Activated CD4-positive, alpha-beta memory T cell treated with anti-CD3 and anti-CD28 coated beads, Interleukin-2, amount 10 ng/mL, durations not matched to agents 7 days and 5 days (primary cell): ENCODE data around the gene HMGCR. TPM values are rescaled to one million over a fixed set of nuclear protein-coding genes. Genes with fewer than 3 reads are reported as not detected.
A peak's percentile ranks its signal among the peaks of the same experiment; 100 is the strongest.

Experiments used
- CTCF ChIA-PET: fragments of 350-600 bp; sonication (Branson Sonifier 250); formaldehyde crosslinking; loops from one replicate; lab custom pipeline; 2021; ENCODE audit warnings: antibody characterized with exemption, inconsistent platforms; lab: Charles Lee
- POLR2A ChIA-PET: fragments of 350-600 bp; sonication (Branson Sonifier 250); formaldehyde crosslinking; loops from one replicate; lab custom pipeline; 2021; ENCODE audit warnings: antibody characterized with exemption; lab: Charles Lee
- DNase-seq: peaks from one replicate; pipeline ENCODE4 v3.0.0-alpha.2; 2020
- H3K27ac Mint-ChIP-seq: one replicate; pipeline ENCODE4 v1.8.0; 2021; ENCODE audit warnings: mild to moderate bottlenecking, mixed read lengths
- H3K27me3 Mint-ChIP-seq: one replicate; pipeline ENCODE4 v1.8.0; 2021; ENCODE audit warnings: mixed read lengths
- H3K36me3 Mint-ChIP-seq: one replicate; pipeline ENCODE4 v1.8.0; 2021; ENCODE audit warnings: low read depth, mixed read lengths
- H3K4me1 Mint-ChIP-seq: one replicate; pipeline ENCODE4 v1.8.0; 2021; ENCODE audit warnings: mixed read lengths
- H3K4me3 Mint-ChIP-seq: one replicate; pipeline ENCODE4 v1.8.0; 2021; ENCODE audit warnings: mild to moderate bottlenecking, mixed read lengths
- H3K9me3 Mint-ChIP-seq: one replicate; pipeline ENCODE4 v1.8.0; 2021; ENCODE audit warnings: mixed read lengths
- total RNA-seq, 2 experiments: library from RNA; stranded (reverse); gene quantifications; one replicate each; pipeline ENCODE4 v1.2.3, GENCODE V29; 2021

The HMGCR gene
- total RNA-seq, 2 experiments from 2014 or later: 86.7 to 94.5 TPM

GRCh38 chr5:75349663-75350062, 12.6 kb downstream of the HMGCR start:
- Mint-ChIP-seq H3K4me3 (no peak overlapping the region), H3K27ac (no peak overlapping the region), H3K36me3 (peaks cover 70% of the 10 kb centered on the region), H3K4me1 (peaks cover 37% of the 10 kb centered on the region), H3K27me3 (no peaks in the 10 kb centered on the region), H3K9me3 (no peaks in the 10 kb centered on the region)
- ChIA-PET CTCF (interaction anchor here (1.3 to 3.0 kb wide), 3 partner anchors 8 to 331 kb away, joined by 3 to 12 read pairs (median 4); partner anchors contain the start of gene HMGCR), POLR2A (interaction anchor here (3.1 kb wide), 1 partner anchor 13 kb away, joined by 16 read pairs; the partner anchor contains the start of gene HMGCR)
- DNase-seq: no peak

GRCh38 chr5:75351139-75351926, 14.3 kb downstream of the HMGCR start:
- DNase-seq: no peak
- Mint-ChIP-seq H3K9me3 (no peaks in the 10 kb centered on the region), H3K36me3 (peaks cover 68% of the 10 kb centered on the region), H3K4me1 (peaks cover 37% of the 10 kb centered on the region), H3K27me3 (no peaks in the 10 kb centered on the region), H3K4me3 (no peak overlapping the region), H3K27ac (peak overlapping the region; percentile 54)
- POLR2A ChIA-PET: interaction anchor here (0.7 to 3.1 kb wide), 7 partner anchors 10 to 20 kb away, joined by 3 to 16 read pairs (median 4); partner anchors contain the start of gene HMGCR
- CTCF ChIA-PET: interaction anchor here (0.7 to 3.0 kb wide), 5 partner anchors 10 to 331 kb away, joined by 3 to 12 read pairs (median 4); partner anchors contain the start of gene HMGCR

- ChIA-PET CTCF (interaction anchor here (2.1 kb wide), 1 partner anchor 18 kb away, joined by 5 read pairs; the partner anchor contains the start of gene HMGCR), POLR2A (no interaction called here)
- Mint-ChIP-seq H3K27me3 (no peaks in the 10 kb centered on the region), H3K36me3 (peaks cover 68% of the 10 kb centered on the region), H3K4me1 (peaks cover 16% of the 10 kb centered on the region), H3K27ac (no peak overlapping the region), H3K4me3 (no peak overlapping the region), H3K9me3 (no peaks in the 10 kb centered on the region)
- DNase-seq: no peak
Observed at GRCh38 chr5:75355236-75355635, 18.2 kb downstream of the HMGCR start.

DNA sequence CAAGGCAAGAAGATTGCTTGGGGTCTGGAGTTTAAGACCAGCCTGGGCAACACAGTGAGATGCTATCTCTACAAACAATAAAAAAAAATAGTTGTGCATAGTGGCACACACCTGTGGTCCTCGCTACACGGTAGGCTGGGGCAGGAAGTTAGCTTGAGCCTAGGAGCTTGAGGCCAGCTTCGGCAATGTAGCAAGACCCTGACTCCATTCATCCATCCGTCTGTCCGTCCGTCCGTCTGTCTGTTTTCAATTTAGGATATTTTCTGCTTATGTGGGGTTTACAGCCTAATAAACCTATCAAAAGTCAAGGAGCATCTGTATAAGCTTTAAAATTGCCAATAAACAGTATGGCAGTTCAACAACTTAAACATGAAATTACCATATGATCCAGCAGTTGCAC, 19.7 kb downstream of the HMGCR start:
- no peaks in the 10 kb centered on the region for H3K9me3 Mint-ChIP-seq
- no peak for DNase-seq
- no peaks in the 10 kb centered on the region for H3K27me3 Mint-ChIP-seq
- no peak overlapping the region for H3K4me3 Mint-ChIP-seq
- H3K27ac Mint-ChIP-seq: no peak overlapping the region
- peaks cover 61% of the 10 kb centered on the region for H3K36me3 Mint-ChIP-seq
- ChIA-PET CTCF (interaction anchor here (2.1 kb wide), 1 partner anchor 20 kb away, joined by 5 read pairs; the partner anchor contains the start of gene HMGCR), POLR2A (no interaction called here)
- peaks cover 1% of the 10 kb centered on the region for H3K4me1 Mint-ChIP-seq

DNA sequence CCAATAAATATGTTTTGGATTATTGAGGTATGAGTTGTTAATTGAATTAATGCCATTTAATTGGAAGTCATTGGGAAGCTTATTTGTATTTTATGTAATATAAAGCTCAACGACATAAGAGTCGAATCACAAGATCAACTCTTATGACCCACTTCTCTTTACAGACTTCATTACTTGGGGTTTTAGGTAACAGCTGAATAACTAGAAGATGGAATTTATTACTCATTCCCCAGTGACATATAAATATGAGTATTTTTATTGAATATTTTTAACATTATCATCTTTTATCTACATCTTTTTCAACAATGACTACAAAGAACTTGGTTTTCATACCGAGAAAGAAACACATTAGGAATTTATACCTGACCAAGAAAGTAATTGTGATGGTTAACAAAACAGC, 21.1 kb downstream of the HMGCR start:
- ChIA-PET CTCF (interaction anchor here (0.7 kb wide), 1 partner anchor 1766 kb away, joined by 3 read pairs; no protein-coding TSS in a partner anchor), POLR2A (no interaction called here)
- Mint-ChIP-seq H3K27me3 (no peaks in the 10 kb centered on the region), H3K4me1 (no peaks in the 10 kb centered on the region), H3K9me3 (no peaks in the 10 kb centered on the region), H3K36me3 (peaks cover 65% of the 10 kb centered on the region), H3K27ac (no peak overlapping the region), H3K4me3 (no peak overlapping the region)
- no peak for DNase-seq

DNA sequence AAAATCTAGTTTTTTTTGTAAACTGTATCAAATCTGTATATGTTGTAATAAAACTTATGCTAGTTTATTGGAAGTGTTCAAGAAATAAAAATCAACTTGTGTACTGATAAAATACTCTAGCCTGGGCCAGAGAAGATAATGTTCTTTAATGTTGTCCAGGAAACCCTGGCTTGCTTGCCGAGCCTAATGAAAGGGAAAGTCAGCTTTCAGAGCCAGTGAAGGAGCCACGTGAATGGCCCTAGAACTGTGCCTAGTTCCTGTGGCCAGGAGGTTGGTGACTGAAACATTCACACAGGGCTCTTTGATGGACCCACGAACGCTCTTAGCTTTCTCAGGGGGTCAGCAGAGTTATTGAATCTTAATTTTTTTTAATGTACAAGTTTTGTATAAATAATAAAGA, 24.3 kb downstream of the HMGCR start:
- peaks cover 55% of the 10 kb centered on the region for H3K36me3 Mint-ChIP-seq
- H3K4me3 Mint-ChIP-seq: no peak overlapping the region
- no peaks in the 10 kb centered on the region for H3K9me3 Mint-ChIP-seq
- no peaks in the 10 kb centered on the region for H3K27me3 Mint-ChIP-seq
- CTCF ChIA-PET: no interaction called here
- POLR2A ChIA-PET: interaction anchor here (1.1 kb wide), 2 partner anchors 10 to 24 kb away, joined by 3 to 4 read pairs; partner anchors contain the start of gene HMGCR
- H3K27ac Mint-ChIP-seq: no peak overlapping the region
- no peaks in the 10 kb centered on the region for H3K4me1 Mint-ChIP-seq
- no peak for DNase-seq

GRCh38 chr5:75362474-75362975, 25.5 kb downstream of the HMGCR start:
- H3K9me3 Mint-ChIP-seq: no peaks in the 10 kb centered on the region
- no peaks in the 10 kb centered on the region for H3K27me3 Mint-ChIP-seq
- peaks cover 42% of the 10 kb centered on the region for H3K36me3 Mint-ChIP-seq
- DNase-seq: no peak
- no peak overlapping the region for H3K27ac Mint-ChIP-seq
- peaks cover 6% of the 10 kb centered on the region for H3K4me1 Mint-ChIP-seq
- ChIA-PET CTCF (interaction anchor here (0.9 kb wide), 1 partner anchor 26 kb away, joined by 3 read pairs; the partner anchor contains the start of gene HMGCR), POLR2A (interaction anchor here (0.8 to 1.1 kb wide), 2 partner anchors 12 to 26 kb away, joined by 3 read pairs; partner anchors contain the start of gene HMGCR)
- no peak overlapping the region for H3K4me3 Mint-ChIP-seq

DNA sequence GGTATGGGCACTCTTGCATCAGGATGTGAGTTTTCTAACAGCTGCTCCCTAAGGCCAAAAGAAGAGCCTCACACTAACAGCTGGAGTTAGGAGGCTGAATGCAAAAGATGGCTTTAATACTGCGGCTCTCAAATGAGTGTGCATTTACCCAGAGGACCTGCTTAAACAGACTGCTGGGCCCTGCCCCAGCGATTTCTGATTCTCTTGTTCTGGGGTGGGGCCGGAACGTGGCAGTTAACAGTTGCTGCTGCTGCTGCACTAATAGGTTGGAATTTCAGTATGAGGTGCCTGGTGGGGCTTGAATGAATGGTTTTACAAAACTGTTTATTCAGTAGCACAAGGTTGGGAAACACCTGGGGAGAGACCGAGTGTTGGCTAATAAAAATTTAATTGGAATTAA, 26.1 kb downstream of the HMGCR start:
- no peaks in the 10 kb centered on the region for H3K27me3 Mint-ChIP-seq
- ChIA-PET POLR2A (interaction anchor here (0.8 kb wide), 1 partner anchor 12 kb away, joined by 3 read pairs; no protein-coding TSS in a partner anchor), CTCF (interaction anchor here (0.9 kb wide), 1 partner anchor 26 kb away, joined by 3 read pairs; the partner anchor contains the start of gene HMGCR)
- H3K4me3 Mint-ChIP-seq: no peak overlapping the region
- no peaks in the 10 kb centered on the region for H3K9me3 Mint-ChIP-seq
- peaks cover 6% of the 10 kb centered on the region for H3K4me1 Mint-ChIP-seq
- no peak overlapping the region for H3K27ac Mint-ChIP-seq
- no peak for DNase-seq
- H3K36me3 Mint-ChIP-seq: peaks cover 40% of the 10 kb centered on the region

GRCh38 chr5:75363726-75364495, 26.9 kb downstream of the HMGCR start:
- DNase-seq: no peak
- Mint-ChIP-seq H3K27ac (no peak overlapping the region), H3K4me1 (peaks cover 6% of the 10 kb centered on the region), H3K36me3 (peaks cover 37% of the 10 kb centered on the region), H3K4me3 (no peak overlapping the region), H3K9me3 (no peaks in the 10 kb centered on the region), H3K27me3 (no peaks in the 10 kb centered on the region)
- POLR2A ChIA-PET: interaction anchor here (0.8 kb wide), 1 partner anchor 13 kb away, joined by 3 read pairs; no protein-coding TSS in a partner anchor
- CTCF ChIA-PET: no interaction called here

DNA sequence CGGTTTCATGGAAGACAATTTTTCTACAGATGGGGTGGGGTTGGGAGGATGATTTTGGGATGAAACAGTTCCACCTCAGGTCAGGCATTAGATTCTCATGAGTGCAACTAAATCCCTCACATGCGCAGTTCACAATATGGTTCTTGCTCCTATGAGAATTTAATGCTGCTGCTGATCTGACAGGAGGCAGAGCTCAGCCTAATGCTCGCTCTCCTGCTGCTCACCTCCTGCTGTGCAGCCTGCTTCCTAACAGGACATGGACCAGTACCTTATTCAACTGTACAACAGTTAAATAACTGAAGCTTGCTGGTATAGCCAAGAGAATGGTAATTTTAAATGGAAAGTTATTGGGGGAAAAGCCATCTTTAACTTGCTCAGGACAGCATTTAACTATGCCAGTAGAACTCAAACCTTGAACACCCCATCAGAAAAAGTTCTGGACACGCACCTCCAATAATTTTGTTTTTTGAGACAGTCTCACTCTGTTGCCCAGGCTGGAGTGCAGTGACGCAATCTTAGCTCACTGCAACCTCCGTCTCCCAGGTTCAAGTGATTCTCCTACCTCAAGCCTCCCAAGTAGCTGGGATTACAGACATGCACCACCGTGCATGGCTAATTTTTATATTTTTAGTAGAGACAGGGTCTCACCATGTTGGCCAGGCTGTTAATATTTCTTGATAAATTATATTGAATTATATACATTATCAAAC, 27.7 kb downstream of the HMGCR start:
- CTCF ChIA-PET: no interaction called here
- Mint-ChIP-seq H3K36me3 (peaks cover 32% of the 10 kb centered on the region), H3K9me3 (no peaks in the 10 kb centered on the region), H3K4me3 (no peak overlapping the region), H3K4me1 (peaks cover 6% of the 10 kb centered on the region), H3K27ac (no peak overlapping the region), H3K27me3 (no peaks in the 10 kb centered on the region)
- POLR2A ChIA-PET: interaction anchor here (0.9 to 1.3 kb wide), 2 partner anchors 14 to 147 kb away, joined by 3 read pairs; partner anchors contain the start of genes CERT1 and POLK
- no peak for DNase-seq

DNA sequence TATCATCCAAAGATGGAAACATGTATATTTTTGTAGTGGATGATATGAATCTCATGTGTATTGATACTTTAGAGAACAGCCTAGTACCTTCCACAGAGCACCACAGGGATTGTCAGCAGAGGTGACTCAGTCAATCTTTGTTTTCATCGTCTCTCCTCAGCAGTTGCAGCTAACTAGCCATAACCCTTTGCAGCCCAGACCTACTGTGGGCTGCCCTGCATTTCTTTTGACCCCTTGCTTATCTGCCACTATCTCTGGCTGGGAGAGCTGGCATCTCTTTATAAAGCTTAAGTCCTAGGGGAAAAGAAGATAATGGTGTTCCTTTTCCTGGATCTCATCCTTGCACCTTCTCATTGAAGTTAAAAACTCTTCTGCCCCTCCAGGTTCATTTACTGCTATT, 28.7 kb downstream of the HMGCR start:
- Mint-ChIP-seq H3K36me3 (peaks cover 22% of the 10 kb centered on the region), H3K9me3 (no peaks in the 10 kb centered on the region), H3K4me3 (no peak overlapping the region), H3K27me3 (no peaks in the 10 kb centered on the region), H3K4me1 (peaks cover 6% of the 10 kb centered on the region), H3K27ac (no peak overlapping the region)
- ChIA-PET CTCF (no interaction called here), POLR2A (interaction anchor here (0.7 to 1.3 kb wide), 3 partner anchors 15 to 146 kb away, joined by 3 read pairs; partner anchors contain the start of genes CERT1 and POLK)
- no peak for DNase-seq

DNA sequence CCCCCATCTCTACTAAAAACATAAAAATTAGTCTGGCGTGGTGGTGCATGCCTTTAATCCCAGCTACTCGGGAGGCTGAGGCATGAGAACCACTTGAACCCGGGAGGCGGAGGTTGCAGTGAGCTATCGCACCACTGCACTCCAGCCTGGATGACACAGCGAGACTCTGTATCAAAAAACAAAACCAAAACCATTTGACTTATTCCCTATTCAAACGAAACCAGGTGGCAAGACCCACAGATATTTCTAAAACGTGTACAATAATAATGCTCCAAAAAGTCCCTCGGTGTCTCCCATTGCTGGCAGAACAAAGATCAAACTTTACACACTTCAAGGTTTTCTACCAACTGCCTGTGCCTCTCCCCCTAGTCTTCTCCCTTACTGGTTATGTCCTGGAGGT, 29.8 kb downstream of the HMGCR start:
- peaks cover 6% of the 10 kb centered on the region for H3K4me1 Mint-ChIP-seq
- no peak overlapping the region for H3K27ac Mint-ChIP-seq
- H3K36me3 Mint-ChIP-seq: peaks cover 18% of the 10 kb centered on the region
- ChIA-PET POLR2A (no interaction called here), CTCF (no interaction called here)
- H3K9me3 Mint-ChIP-seq: no peaks in the 10 kb centered on the region
- no peak for DNase-seq
- no peaks in the 10 kb centered on the region for H3K27me3 Mint-ChIP-seq
- no peak overlapping the region for H3K4me3 Mint-ChIP-seq
